DND-41 (cell line): ENCODE results near the gene ONECUT3.

Experiments
- EZH2 ChIP-seq: IDR thresholded peaks from 3 replicates; pipeline ENCODE4 v1.6.1; 2012; ENCODE audit warnings: borderline replicate concordance, low read depth, mild to moderate bottlenecking, moderate library complexity, low read length, inconsistent platforms; ENCODE audit not compliant: severe bottlenecking
- TF ChIP-seq, protein P1 (sequence below): IDR thresholded peaks from 2 replicates; pipeline ENCODE4 v1.5.1; 2012; ENCODE audit warnings: borderline replicate concordance, low read length, moderate library complexity, mild to moderate bottlenecking; ENCODE audit not compliant: poor library complexity, severe bottlenecking; ENCODE audit errors: extremely low read depth

DNA sequence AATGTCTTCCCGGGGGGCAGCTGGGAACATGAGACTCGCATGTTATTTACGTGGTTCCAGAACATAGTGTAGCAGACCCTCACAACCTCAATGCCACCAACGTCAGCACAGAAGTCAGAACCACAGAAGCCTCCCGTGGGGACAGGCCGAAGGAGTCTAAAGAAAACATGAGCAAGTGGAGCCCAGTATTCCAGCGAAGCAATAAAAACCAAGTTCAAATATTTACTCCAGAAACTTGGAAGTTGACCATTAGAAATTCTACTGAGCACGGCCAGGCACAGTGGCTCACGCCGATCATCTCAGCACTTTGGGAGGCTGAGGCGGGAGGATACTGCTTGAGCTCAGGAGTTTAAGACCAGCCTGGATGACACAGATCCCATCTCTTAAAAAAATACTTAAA, 76.7 kb downstream of the ONECUT3 start:
- TF ChIP-seq, protein P1, sequence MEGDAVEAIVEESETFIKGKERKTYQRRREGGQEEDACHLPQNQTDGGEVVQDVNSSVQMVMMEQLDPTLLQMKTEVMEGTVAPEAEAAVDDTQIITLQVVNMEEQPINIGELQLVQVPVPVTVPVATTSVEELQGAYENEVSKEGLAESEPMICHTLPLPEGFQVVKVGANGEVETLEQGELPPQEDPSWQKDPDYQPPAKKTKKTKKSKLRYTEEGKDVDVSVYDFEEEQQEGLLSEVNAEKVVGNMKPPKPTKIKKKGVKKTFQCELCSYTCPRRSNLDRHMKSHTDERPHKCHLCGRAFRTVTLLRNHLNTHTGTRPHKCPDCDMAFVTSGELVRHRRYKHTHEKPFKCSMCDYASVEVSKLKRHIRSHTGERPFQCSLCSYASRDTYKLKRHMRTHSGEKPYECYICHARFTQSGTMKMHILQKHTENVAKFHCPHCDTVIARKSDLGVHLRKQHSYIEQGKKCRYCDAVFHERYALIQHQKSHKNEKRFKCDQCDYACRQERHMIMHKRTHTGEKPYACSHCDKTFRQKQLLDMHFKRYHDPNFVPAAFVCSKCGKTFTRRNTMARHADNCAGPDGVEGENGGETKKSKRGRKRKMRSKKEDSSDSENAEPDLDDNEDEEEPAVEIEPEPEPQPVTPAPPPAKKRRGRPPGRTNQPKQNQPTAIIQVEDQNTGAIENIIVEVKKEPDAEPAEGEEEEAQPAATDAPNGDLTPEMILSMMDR = no peak
- no peak for TF ChIP-seq EZH2
